H9 (cell line): Measurements from ENCODE around the gene TTC28. TPM values are rescaled to one million over a fixed set of nuclear protein-coding genes. Genes with fewer than 3 reads are reported as not detected.

Source experiments
- DNase-seq: peaks from one replicate; pipeline ENCODE4 v3.0.0-alpha.2; 2017
- H2AFZ ChIP-seq: one replicate; pipeline ENCODE4 v1.6.1; 2013; ENCODE audit warnings: mild to moderate bottlenecking, low read length, control low read depth, moderate library complexity
- H2AK5ac ChIP-seq: 2 replicates; pipeline ENCODE4 v1.6.1; 2013; ENCODE audit warnings: low read length, control low read depth, mixed read lengths; ENCODE audit not compliant: insufficient read length
- H2BK120ac ChIP-seq: one replicate; pipeline ENCODE4 v1.6.1; 2013; ENCODE audit warnings: low read depth, mild to moderate bottlenecking, low read length, control low read depth, inconsistent platforms; ENCODE audit not compliant: poor library complexity, severe bottlenecking
- H2BK12ac ChIP-seq: 2 replicates; pipeline ENCODE4 v1.6.1; 2013; ENCODE audit warnings: low read length, control low read depth, mixed read lengths, low read depth; ENCODE audit not compliant: insufficient read length
- H2BK15ac ChIP-seq: 2 replicates; pipeline ENCODE4 v1.6.1; 2013; ENCODE audit warnings: low read depth, low read length, control low read depth
- H2BK20ac ChIP-seq: one replicate; pipeline ENCODE4 v1.6.1; 2013; ENCODE audit warnings: low read depth, mild to moderate bottlenecking, low read length, control low read depth, inconsistent platforms; ENCODE audit not compliant: poor library complexity, severe bottlenecking
- H2BK5ac ChIP-seq: 2 replicates; pipeline ENCODE4 v1.6.1; 2013; ENCODE audit warnings: low read length, control low read depth, mixed read lengths; ENCODE audit not compliant: insufficient read length
- H3K14ac ChIP-seq: 2 replicates; pipeline ENCODE4 v1.6.1; 2013; ENCODE audit warnings: low read length, control low read depth; ENCODE audit not compliant: insufficient read depth
- H3K18ac ChIP-seq: 2 replicates; pipeline ENCODE4 v1.6.1; 2013; ENCODE audit warnings: low read depth, mild to moderate bottlenecking, mixed read lengths, low read length, control low read depth; ENCODE audit not compliant: insufficient read length
- H3K23ac ChIP-seq: 2 replicates; pipeline ENCODE4 v1.6.1; 2013; ENCODE audit warnings: low read length, control low read depth, mixed read lengths, low read depth; ENCODE audit not compliant: insufficient read length
- H3K23me2 ChIP-seq: 2 replicates; pipeline ENCODE4 v1.6.1; 2013; ENCODE audit warnings: low read depth, mild to moderate bottlenecking, mixed read lengths, low read length, control low read depth; ENCODE audit not compliant: insufficient read length, poor library complexity, severe bottlenecking
- H3K27ac ChIP-seq: 2 replicates; pipeline ENCODE4 v1.5.1; 2013; ENCODE audit warnings: low read length, control low read depth, mixed read lengths, low read depth; ENCODE audit not compliant: insufficient read length
- H3K27me3 ChIP-seq: 2 replicates; pipeline ENCODE4 v1.6.1; 2013; ENCODE audit warnings: low read length, control low read depth, inconsistent platforms; ENCODE audit not compliant: insufficient read depth
- H3K4ac ChIP-seq: 2 replicates; pipeline ENCODE4 v1.6.1; 2013; ENCODE audit warnings: low read depth, mild to moderate bottlenecking, control low read depth, inconsistent platforms, low read length, moderate library complexity
- H3K4me1 ChIP-seq: 2 replicates; pipeline ENCODE4 v1.6.1; 2013; ENCODE audit warnings: low read length, control low read depth, inconsistent platforms; ENCODE audit not compliant: insufficient read depth
- H3K4me2 ChIP-seq: 2 replicates; pipeline ENCODE4 v1.6.1; 2013; ENCODE audit warnings: low read length, control low read depth, mixed read lengths; ENCODE audit not compliant: insufficient read length, insufficient read depth
- H3K56ac ChIP-seq: 2 replicates; pipeline ENCODE4 v1.6.1; 2013; ENCODE audit warnings: low read depth, mild to moderate bottlenecking, mixed read lengths, low read length, control low read depth; ENCODE audit not compliant: insufficient read length
- H3K79me1 ChIP-seq: 2 replicates; pipeline ENCODE4 v1.6.1; 2013; ENCODE audit warnings: low read depth, mild to moderate bottlenecking, moderate library complexity, low read length, control low read depth, inconsistent platforms; ENCODE audit not compliant: insufficient read depth, poor library complexity, severe bottlenecking
- H3K79me2 ChIP-seq: 2 replicates; pipeline ENCODE4 v1.6.1; 2013; ENCODE audit warnings: low read length, control low read depth, inconsistent platforms; ENCODE audit not compliant: insufficient read depth
- H3K9ac ChIP-seq: 2 replicates; pipeline ENCODE4 v1.6.1; 2013; ENCODE audit warnings: low read length, control low read depth, mixed read lengths; ENCODE audit not compliant: insufficient read length; ENCODE audit errors: extremely low read depth
- H3K9me3 ChIP-seq: one replicate; pipeline ENCODE4 v1.6.1; 2013; ENCODE audit warnings: low read depth, low read length, inconsistent platforms; ENCODE audit not compliant: control insufficient read depth
- H3T11ph ChIP-seq: one replicate; pipeline ENCODE4 v1.6.1; 2013; ENCODE audit warnings: mild to moderate bottlenecking, low read length, control low read depth, inconsistent platforms
- H4K20me1 ChIP-seq: one replicate; pipeline ENCODE4 v1.6.1; 2013; ENCODE audit not compliant: control insufficient read depth, insufficient read length, insufficient read depth
- H4K5ac ChIP-seq: 2 replicates; pipeline ENCODE4 v1.6.1; 2013; ENCODE audit warnings: low read depth, mild to moderate bottlenecking, mixed read lengths, low read length, control low read depth; ENCODE audit not compliant: insufficient read length
- H4K8ac ChIP-seq: replicated peaks from 2 replicates; pipeline ENCODE4 v1.6.1; 2013; ENCODE audit warnings: low read length, control low read depth, mixed read lengths, low read depth; ENCODE audit not compliant: insufficient read length
- H4K91ac ChIP-seq: 2 replicates; pipeline ENCODE4 v1.6.1; 2013; ENCODE audit warnings: low read depth, mild to moderate bottlenecking, moderate library complexity, mixed read lengths, low read length, control low read depth; ENCODE audit not compliant: insufficient read length
- H3K27ac Mint-ChIP-seq, 3 experiments: 2 replicates in 2 of 3; 3 replicates in 1 of 3; pipeline ENCODE4 v1.8.0; 2020 to 2021; ENCODE audit warnings: mixed read lengths in 3 of 3, mild to moderate bottlenecking in 1 of 3, moderate library complexity in 1 of 3
- H3K27me3 Mint-ChIP-seq: 2 replicates; pipeline ENCODE4 v1.8.0; 2021; ENCODE audit warnings: low read depth, mild to moderate bottlenecking, moderate library complexity, mixed read lengths
- H3K36me3 Mint-ChIP-seq, 3 experiments: 2 replicates in 2 of 3; 3 replicates in 1 of 3; pipeline ENCODE4 v1.8.0; 2020 to 2021; ENCODE audit warnings: low read depth in 3 of 3, mixed read lengths in 3 of 3; ENCODE audit not compliant: insufficient read depth in 1 of 3
- H3K4me1 Mint-ChIP-seq, 2 experiments: 2 replicates each; pipeline ENCODE4 v1.8.0; 2020; ENCODE audit warnings: mixed read lengths in 2 of 2
- H3K4me3 Mint-ChIP-seq, 2 experiments: 2 replicates in 1 of 2; 3 replicates in 1 of 2; pipeline ENCODE4 v1.8.0; 2020 to 2021; ENCODE audit warnings: mild to moderate bottlenecking in 2 of 2, mixed read lengths in 2 of 2, moderate library complexity in 1 of 2
- H3K9me3 Mint-ChIP-seq, 2 experiments: 2 replicates in 1 of 2; 3 replicates in 1 of 2; pipeline ENCODE4 v1.8.0; 2020; ENCODE audit warnings: mild to moderate bottlenecking in 2 of 2, mixed read lengths in 2 of 2, moderate library complexity in 1 of 2
- WGBS: extraction: QIAGEN DNeasy Blood & Tissue Kit; methylation state at CpG from one replicate; pipeline ENCODE4 v1.1.7; 2013; ENCODE audit warnings: missing lambda C conversion rate, low lambda C conversion rate, mixed read lengths; ENCODE audit not compliant: insufficient read length; ENCODE audit errors: extremely low coverage; 5-methylcytosine and 5-hydroxymethylcytosine counted together
- total RNA-seq: library from RNA; stranded (reverse); gene quantifications from 2 replicates; pipeline ENCODE4 v1.2.1, GENCODE V29; 2021
- TF ChIP-seq, protein P1 (sequence below): fragments of 200-600 bp; sonication (generic); conservative IDR thresholded peaks from 3 replicates; pipeline ENCODE4 v1.8.0; 2021; ENCODE audit warnings: antibody characterized with exemption, mild to moderate bottlenecking

The TTC28 gene
- total RNA-seq, 1 experiment from 2014 or later = 13.6 TPM

DNA sequence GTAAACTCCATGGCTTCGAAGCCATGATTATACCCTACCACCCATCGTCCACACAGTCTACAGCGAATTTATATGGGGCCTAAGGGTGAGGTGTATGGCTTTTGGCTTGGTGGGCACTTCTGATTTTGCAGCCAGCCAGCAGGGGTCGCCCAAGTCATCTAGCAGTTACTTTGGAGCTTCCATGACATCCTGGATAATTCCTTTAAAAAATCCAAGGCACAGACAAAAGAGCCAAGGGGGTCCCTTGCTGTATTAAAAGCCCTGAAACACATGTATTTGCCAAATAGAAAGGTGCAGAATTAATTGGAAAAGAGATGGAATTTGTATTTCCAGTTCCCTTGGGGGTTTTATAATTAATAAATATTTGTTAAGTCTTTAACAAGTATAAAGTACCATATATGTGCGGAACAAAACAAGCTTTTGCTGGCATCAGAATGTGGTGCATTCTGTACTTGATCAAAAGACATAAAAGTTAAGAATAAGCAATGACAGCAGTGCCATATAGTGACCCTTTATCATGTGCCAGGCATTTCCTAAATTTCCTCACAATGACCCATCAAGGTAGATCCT, 627.8 kb downstream of the TTC28 start:
- Histone ChIP-seq H3K14ac (no peak overlapping the region), H3K9me3 (no peaks in the 10 kb centered on the region), H2BK5ac (no peak overlapping the region), H3K56ac (no peak overlapping the region), H2BK12ac (no peak overlapping the region), H3K79me1 (no peaks in the 10 kb centered on the region), H3K23me2 (no peaks in the 10 kb centered on the region), H3K23ac (no peak overlapping the region), H3K27ac (no peak overlapping the region), H2AK5ac (no peak overlapping the region), H2BK20ac (no peak overlapping the region), H4K20me1 (no peaks in the 10 kb centered on the region), H4K8ac (no peak overlapping the region), H2BK120ac (no peak overlapping the region), H3K27me3 (no peaks in the 10 kb centered on the region), H3K4me2 (no peak overlapping the region), H3K4me1 (no peaks in the 10 kb centered on the region), H2AFZ (no peak overlapping the region), H3T11ph (no peak overlapping the region), H3K18ac (no peak overlapping the region), H3K4ac (no peak overlapping the region), H4K5ac (no peak overlapping the region), H4K91ac (no peak overlapping the region), H2BK15ac (no peak overlapping the region), H3K9ac (no peak overlapping the region), H3K79me2 (no peaks in the 10 kb centered on the region)
- H3K27me3 Mint-ChIP-seq = no peaks in the 10 kb centered on the region
- no CpG with 5 or more reads among the region's 5 CpGs for WGBS
- peaks cover 10 to 13% of the 10 kb centered on the region in 2 experiments for H3K4me1 Mint-ChIP-seq
- no peaks in the 10 kb centered on the region for H3K36me3 Mint-ChIP-seq
- peak; percentile 75 for DNase-seq
- no peak overlapping the region for H3K4me3 Mint-ChIP-seq
- H3K9me3 Mint-ChIP-seq = no peaks in the 10 kb centered on the region
- no peak overlapping the region for H3K27ac Mint-ChIP-seq
- TF ChIP-seq, protein P1, sequence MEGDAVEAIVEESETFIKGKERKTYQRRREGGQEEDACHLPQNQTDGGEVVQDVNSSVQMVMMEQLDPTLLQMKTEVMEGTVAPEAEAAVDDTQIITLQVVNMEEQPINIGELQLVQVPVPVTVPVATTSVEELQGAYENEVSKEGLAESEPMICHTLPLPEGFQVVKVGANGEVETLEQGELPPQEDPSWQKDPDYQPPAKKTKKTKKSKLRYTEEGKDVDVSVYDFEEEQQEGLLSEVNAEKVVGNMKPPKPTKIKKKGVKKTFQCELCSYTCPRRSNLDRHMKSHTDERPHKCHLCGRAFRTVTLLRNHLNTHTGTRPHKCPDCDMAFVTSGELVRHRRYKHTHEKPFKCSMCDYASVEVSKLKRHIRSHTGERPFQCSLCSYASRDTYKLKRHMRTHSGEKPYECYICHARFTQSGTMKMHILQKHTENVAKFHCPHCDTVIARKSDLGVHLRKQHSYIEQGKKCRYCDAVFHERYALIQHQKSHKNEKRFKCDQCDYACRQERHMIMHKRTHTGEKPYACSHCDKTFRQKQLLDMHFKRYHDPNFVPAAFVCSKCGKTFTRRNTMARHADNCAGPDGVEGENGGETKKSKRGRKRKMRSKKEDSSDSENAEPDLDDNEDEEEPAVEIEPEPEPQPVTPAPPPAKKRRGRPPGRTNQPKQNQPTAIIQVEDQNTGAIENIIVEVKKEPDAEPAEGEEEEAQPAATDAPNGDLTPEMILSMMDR = peak; percentile 96
